ENCODE results near the gene EGFR.

- TF ChIP-seq, protein P1, sequence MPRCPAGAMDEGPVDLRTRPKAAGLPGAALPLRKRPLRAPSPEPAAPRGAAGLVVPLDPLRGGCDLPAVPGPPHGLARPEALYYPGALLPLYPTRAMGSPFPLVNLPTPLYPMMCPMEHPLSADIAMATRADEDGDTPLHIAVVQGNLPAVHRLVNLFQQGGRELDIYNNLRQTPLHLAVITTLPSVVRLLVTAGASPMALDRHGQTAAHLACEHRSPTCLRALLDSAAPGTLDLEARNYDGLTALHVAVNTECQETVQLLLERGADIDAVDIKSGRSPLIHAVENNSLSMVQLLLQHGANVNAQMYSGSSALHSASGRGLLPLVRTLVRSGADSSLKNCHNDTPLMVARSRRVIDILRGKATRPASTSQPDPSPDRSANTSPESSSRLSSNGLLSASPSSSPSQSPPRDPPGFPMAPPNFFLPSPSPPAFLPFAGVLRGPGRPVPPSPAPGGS (IDR thresholded peaks at IDR 0.05): no peak
- TF ChIP-seq RCOR1 (IDR thresholded peaks at IDR 0.05; ENCODE audit: low read depth, low read length): no peak
- no peak; a peak in 1 of 5 replicates for TF ChIP-seq EP300 (IDR thresholded peaks at IDR 0.05)
- no peak for TF ChIP-seq POLR2A (IDR thresholded peaks at IDR 0.05; ENCODE audit: low read length)
- TF ChIP-seq, protein P2, sequence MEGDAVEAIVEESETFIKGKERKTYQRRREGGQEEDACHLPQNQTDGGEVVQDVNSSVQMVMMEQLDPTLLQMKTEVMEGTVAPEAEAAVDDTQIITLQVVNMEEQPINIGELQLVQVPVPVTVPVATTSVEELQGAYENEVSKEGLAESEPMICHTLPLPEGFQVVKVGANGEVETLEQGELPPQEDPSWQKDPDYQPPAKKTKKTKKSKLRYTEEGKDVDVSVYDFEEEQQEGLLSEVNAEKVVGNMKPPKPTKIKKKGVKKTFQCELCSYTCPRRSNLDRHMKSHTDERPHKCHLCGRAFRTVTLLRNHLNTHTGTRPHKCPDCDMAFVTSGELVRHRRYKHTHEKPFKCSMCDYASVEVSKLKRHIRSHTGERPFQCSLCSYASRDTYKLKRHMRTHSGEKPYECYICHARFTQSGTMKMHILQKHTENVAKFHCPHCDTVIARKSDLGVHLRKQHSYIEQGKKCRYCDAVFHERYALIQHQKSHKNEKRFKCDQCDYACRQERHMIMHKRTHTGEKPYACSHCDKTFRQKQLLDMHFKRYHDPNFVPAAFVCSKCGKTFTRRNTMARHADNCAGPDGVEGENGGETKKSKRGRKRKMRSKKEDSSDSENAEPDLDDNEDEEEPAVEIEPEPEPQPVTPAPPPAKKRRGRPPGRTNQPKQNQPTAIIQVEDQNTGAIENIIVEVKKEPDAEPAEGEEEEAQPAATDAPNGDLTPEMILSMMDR (IDR thresholded peaks at IDR 0.05): no peak
- TF ChIP-seq, protein P3, sequence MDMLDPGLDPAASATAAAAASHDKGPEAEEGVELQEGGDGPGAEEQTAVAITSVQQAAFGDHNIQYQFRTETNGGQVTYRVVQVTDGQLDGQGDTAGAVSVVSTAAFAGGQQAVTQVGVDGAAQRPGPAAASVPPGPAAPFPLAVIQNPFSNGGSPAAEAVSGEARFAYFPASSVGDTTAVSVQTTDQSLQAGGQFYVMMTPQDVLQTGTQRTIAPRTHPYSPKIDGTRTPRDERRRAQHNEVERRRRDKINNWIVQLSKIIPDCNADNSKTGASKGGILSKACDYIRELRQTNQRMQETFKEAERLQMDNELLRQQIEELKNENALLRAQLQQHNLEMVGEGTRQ (IDR thresholded peaks at IDR 0.05): no peak
- TF ChIP-seq RAD21 (conservative IDR thresholded peaks at IDR 0.05 in 1 of 2, IDR thresholded peaks at IDR 0.05 in 1 of 2): 0 out of 5 replicates have a peak, but pooled peaks of 1 of the 2 experiments have one; percentile 26
- no peak for TF ChIP-seq PHF8 (IDR thresholded peaks at IDR 0.05; ENCODE audit: borderline replicate concordance, low read depth)
- TF ChIP-seq MYC (IDR thresholded peaks at IDR 0.05; ENCODE audit: borderline replicate concordance, low read length): no peak
- TF ChIP-seq, protein P4, sequence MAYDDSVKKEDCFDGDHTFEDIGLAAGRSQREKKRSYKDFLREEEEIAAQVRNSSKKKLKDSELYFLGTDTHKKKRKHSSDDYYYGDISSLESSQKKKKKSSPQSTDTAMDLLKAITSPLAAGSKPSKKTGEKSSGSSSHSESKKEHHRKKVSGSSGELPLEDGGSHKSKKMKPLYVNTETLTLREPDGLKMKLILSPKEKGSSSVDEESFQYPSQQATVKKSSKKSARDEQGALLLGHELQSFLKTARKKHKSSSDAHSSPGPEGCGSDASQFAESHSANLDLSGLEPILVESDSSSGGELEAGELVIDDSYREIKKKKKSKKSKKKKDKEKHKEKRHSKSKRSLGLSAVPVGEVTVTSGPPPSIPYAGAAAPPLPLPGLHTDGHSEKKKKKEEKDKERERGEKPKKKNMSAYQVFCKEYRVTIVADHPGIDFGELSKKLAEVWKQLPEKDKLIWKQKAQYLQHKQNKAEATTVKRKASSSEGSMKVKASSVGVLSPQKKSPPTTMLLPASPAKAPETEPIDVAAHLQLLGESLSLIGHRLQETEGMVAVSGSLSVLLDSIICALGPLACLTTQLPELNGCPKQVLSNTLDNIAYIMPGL (CRISPR knock-in tag; IDR thresholded peaks at IDR 0.05; ENCODE audit: borderline replicate concordance): no peak
- TF ChIP-seq REST (IDR thresholded peaks at IDR 0.05): no peak
These were observed 46.9 kb downstream of the EGFR start for GRCh38 chr7:55065511-55066229.

Measured in A549 (cell line).